ENCODE measurements around the gene ZNF296.

DNA sequence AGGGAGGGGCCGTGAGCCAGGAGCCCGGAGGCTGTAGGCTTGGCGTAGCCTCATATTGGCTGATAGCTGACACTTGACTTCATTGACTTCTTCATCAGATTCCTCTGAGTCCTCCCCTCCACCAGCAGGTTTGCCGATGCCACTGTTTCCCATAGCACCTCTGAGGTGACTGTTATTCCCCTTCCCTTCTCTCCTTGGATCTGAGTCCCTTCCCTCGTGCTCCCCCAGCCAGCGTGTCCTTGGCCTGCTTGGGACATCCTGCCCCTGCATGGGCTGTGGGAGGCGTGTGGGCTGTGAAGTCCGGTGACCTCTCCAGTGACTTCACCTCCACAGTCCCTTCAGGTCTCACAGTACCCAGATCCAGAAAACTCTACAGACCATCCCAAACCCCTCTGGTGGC, 25.5 kb upstream of the ZNF296 start:
- TF ChIP-seq, protein P1, sequence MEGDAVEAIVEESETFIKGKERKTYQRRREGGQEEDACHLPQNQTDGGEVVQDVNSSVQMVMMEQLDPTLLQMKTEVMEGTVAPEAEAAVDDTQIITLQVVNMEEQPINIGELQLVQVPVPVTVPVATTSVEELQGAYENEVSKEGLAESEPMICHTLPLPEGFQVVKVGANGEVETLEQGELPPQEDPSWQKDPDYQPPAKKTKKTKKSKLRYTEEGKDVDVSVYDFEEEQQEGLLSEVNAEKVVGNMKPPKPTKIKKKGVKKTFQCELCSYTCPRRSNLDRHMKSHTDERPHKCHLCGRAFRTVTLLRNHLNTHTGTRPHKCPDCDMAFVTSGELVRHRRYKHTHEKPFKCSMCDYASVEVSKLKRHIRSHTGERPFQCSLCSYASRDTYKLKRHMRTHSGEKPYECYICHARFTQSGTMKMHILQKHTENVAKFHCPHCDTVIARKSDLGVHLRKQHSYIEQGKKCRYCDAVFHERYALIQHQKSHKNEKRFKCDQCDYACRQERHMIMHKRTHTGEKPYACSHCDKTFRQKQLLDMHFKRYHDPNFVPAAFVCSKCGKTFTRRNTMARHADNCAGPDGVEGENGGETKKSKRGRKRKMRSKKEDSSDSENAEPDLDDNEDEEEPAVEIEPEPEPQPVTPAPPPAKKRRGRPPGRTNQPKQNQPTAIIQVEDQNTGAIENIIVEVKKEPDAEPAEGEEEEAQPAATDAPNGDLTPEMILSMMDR (optimal IDR thresholded peaks at IDR 0.05 in 1 of 3, IDR thresholded peaks at IDR 0.05 in 1 of 3, conservative IDR thresholded peaks at IDR 0.05 in 1 of 3; ENCODE audit: extremely low read depth in 1 of 3, insufficient read depth in 2 of 3, low read length in 3 of 3) = no peak
- no peak for TF ChIP-seq EZH2 (IDR thresholded peaks at IDR 0.05; ENCODE audit: low read length)

Measured in keratinocyte (primary cell).